Spleen (tissue), 11 donors: ENCODE measurements around the gene MTMR1. TPM values are rescaled to one million over a fixed set of nuclear protein-coding genes. Genes with fewer than 3 reads are reported as not detected.

Source experiments
- DNase-seq: peaks from one replicate; pipeline ENCODE4 v3.0.0-alpha.2; 2020
- H3K27ac ChIP-seq, 8 donors: fragments of 200-600 bp; sonication (generic) in 7 of 8; 1 replicate in 4 of 8; 2 replicates in 4 of 8; pipeline versions ENCODE4 v1.5.0 to v1.8.0; 2016 to 2021; ENCODE audit warnings: inconsistent platforms in 4 of 8, mild to moderate bottlenecking in 4 of 8, moderate library complexity in 1 of 8
- H3K27me3 ChIP-seq, 7 donors: fragments of 200-600 bp; sonication (generic) in 6 of 7; replicated peaks in 1 of 7; 1 replicate in 4 of 7; 2 replicates in 3 of 7; pipeline versions ENCODE4 v1.5.0 to v1.8.0; 2016 to 2021; ENCODE audit warnings: inconsistent platforms in 3 of 7, mild to moderate bottlenecking in 1 of 7
- H3K36me3 ChIP-seq, 6 donors: fragments of 200-600 bp; sonication (generic) in 5 of 6; 1 replicate in 4 of 6; 2 replicates in 2 of 6; pipeline versions ENCODE4 v1.5.0 to v1.8.0; 2016 to 2021; ENCODE audit warnings: inconsistent platforms in 2 of 6
- H3K4me1 ChIP-seq, 6 donors: fragments of 200-600 bp; sonication (generic) in 5 of 6; 1 replicate in 3 of 6; 2 replicates in 3 of 6; pipeline versions ENCODE4 v1.5.0 to v1.8.0; 2016 to 2021; ENCODE audit warnings: inconsistent platforms in 3 of 6
- H3K4me3 ChIP-seq, 8 donors: fragments of 200-600 bp; sonication (generic) in 7 of 8; 1 replicate in 4 of 8; 2 replicates in 4 of 8; pipeline versions ENCODE4 v1.5.0 to v1.8.0; 2016 to 2021; ENCODE audit warnings: inconsistent platforms in 4 of 8, mild to moderate bottlenecking in 4 of 8, moderate library complexity in 2 of 8
- H3K9me3 ChIP-seq, 8 donors: fragments of 200-600 bp; sonication (generic) in 7 of 8; 1 replicate in 4 of 8; 2 replicates in 4 of 8; pipeline versions ENCODE4 v1.5.0 to v1.8.0; 2016 to 2021; ENCODE audit warnings: inconsistent platforms in 4 of 8
- POLR2A ChIP-seq, 3 donors: fragments of 450-650 bp; IDR thresholded peaks; one replicate each; pipeline ENCODE4 v1.5.1; 2017; ENCODE audit warnings: antibody characterized with exemption in 3 of 3, mild to moderate bottlenecking in 1 of 3
- POLR2AphosphoS5 ChIP-seq, 3 donors: sonication (generic); formaldehyde crosslinking; IDR thresholded peaks; one replicate each; pipeline ENCODE4 v1.5.1; 2017; ENCODE audit warnings: antibody characterized with exemption in 3 of 3
- WGBS, 5 donors: extraction: QIAGEN DNeasy Blood & Tissue Kit in 3 of 5; methylation state at CpG; one replicate each; pipeline versions ENCODE4 v1.1.5 to v1.1.7; 2013 to 2018; 5-methylcytosine and 5-hydroxymethylcytosine counted together
- intact Hi-C: fragments of 100-400 bp; cut with DNase I; formaldehyde crosslinking; loops from one replicate; pipeline ENCODE4 v1.15.0; 2023; ENCODE audit warnings: low total_unique reads
- polyA plus RNA-seq, 3 donors: library from polyadenylated mRNA; stranded (reverse); fragments of 200-250 nt; gene quantifications; one replicate each; pipeline ENCODE4 v1.2.1, GENCODE V29; 2013
- total RNA-seq, 7 donors: library from RNA; depleted of rRNA in 3 of 7; stranded (reverse); fragments of >200 nt in 3 of 7; fragmentation: NEBNext Ultra II Directional in 4 of 7; extraction: Animal tissue kit (Norgen Biotek cat#: 25700) in 4 of 7; gene quantifications; one replicate each; pipeline versions ENCODE4 v1.1.0 to v1.2.1, GENCODE V29; 2016 to 2021
- TF ChIP-seq, protein P1 (sequence below), 11 experiments: fragments of 200-600 bp in 7 of 11; fragments of 450-650 bp in 4 of 11; sonication (generic) in 4 of 11; IDR thresholded peaks in 8 of 11; conservative IDR thresholded peaks in 3 of 11; 1 replicate in 7 of 11; 2 replicates in 4 of 11; pipeline versions ENCODE4 v1.4.0 to v1.8.0; 2016 to 2021; ENCODE audit warnings: antibody characterized with exemption in 11 of 11, inconsistent platforms in 4 of 11, mild to moderate bottlenecking in 1 of 11
- donor health status: healthy with polysubstance abuse.
- donor health status: DM: no; HTN: no; CAD: no; lungs with moderate emphysema.
- donor health status: DM: no; HTN: no; CAD: no.
- donor health status: Bipolar disorder and iron deficiency.
- donor health status: healthy.
- donor health status: DM: no; HTN: no; CAD: no.
- donor health status: DM: yes; HTN: yes; CAD: no.

Gene MTMR1
- total and polyA plus RNA-seq, 10 donors = 10.6 to 52.1 (median 38.5) TPM

DNA sequence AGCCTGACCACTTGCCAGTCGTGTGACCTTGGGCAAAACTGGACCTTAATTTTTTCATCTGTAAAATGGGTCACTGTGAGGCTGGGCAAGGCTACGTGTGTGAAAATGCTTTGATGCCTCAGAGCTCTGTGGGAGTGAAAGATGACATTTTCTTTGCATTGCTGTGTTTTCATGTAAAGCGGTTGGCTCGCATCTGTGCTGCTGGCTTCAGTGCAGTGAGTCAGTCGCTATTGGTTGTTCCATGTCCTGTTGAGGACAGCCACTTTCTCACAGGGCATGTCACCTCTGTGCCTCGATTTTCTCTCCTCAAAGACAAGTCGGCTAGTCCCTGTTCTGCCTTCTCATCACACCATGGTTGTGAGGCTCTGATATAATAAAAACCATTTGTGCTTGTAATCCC, 4.4 kb downstream of the MTMR1 start:
- no peaks in the 10 kb centered on the region for H3K27me3 ChIP-seq
- DNase-seq = no peak
- peak overlapping the region in 5 of 8 donors; percentile 88 to 94 (median 89) for H3K27ac ChIP-seq
- intact Hi-C loops = no loop called here
- H3K9me3 ChIP-seq = no peaks in the 10 kb centered on the region
- 66 to 87% (median 77%) methylated on average over 6 to 7 of the region's 7 CpGs for WGBS, 5 donors
- TF ChIP-seq POLR2AphosphoS5 (IDR thresholded peaks at IDR 0.05) (no peak), POLR2A (IDR thresholded peaks at IDR 0.05) (no peak)
- TF ChIP-seq, protein P1, sequence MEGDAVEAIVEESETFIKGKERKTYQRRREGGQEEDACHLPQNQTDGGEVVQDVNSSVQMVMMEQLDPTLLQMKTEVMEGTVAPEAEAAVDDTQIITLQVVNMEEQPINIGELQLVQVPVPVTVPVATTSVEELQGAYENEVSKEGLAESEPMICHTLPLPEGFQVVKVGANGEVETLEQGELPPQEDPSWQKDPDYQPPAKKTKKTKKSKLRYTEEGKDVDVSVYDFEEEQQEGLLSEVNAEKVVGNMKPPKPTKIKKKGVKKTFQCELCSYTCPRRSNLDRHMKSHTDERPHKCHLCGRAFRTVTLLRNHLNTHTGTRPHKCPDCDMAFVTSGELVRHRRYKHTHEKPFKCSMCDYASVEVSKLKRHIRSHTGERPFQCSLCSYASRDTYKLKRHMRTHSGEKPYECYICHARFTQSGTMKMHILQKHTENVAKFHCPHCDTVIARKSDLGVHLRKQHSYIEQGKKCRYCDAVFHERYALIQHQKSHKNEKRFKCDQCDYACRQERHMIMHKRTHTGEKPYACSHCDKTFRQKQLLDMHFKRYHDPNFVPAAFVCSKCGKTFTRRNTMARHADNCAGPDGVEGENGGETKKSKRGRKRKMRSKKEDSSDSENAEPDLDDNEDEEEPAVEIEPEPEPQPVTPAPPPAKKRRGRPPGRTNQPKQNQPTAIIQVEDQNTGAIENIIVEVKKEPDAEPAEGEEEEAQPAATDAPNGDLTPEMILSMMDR (IDR thresholded peaks at IDR 0.05 in 8 of 11, conservative IDR thresholded peaks at IDR 0.05 in 3 of 11) = no peak
- H3K4me3 ChIP-seq = no peak overlapping the region
- H3K36me3 ChIP-seq = peaks cover 0 to 7% (median 0%) of the 10 kb centered on the region in 6 donors
- H3K4me1 ChIP-seq = peaks cover 0 to 70% (median 38%) of the 10 kb centered on the region in 6 donors

DNA sequence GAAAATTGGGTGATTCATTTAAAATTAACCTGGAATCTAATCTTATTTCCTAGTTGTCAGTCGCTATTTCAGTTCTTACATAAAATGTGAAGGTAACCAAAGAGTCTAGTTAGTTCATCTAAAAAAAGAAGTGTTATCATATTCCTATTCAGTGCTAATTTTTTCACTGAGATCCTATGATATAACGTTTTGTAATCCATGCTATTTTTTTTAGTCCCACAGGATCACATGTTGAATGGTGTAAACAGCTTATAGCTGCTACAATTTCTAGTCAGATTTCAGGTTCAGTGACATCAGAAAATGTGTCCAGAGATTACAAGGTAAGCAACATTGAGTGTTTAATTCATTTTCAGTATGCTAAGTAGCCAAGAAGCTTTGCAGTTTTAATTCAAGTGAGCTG, 5.8 kb downstream of the MTMR1 start:
- H3K36me3 ChIP-seq = peaks cover 0 to 7% (median under 1%) of the 10 kb centered on the region in 6 donors
- no peak overlapping the region for H3K27ac ChIP-seq
- no peaks in the 10 kb centered on the region for H3K27me3 ChIP-seq
- WGBS, 5 donors = 50 to 83% (median 67%) methylated on average over 2 of the region's 2 CpGs
- TF ChIP-seq POLR2AphosphoS5 (IDR thresholded peaks at IDR 0.05) (no peak), POLR2A (IDR thresholded peaks at IDR 0.05) (no peak)
- TF ChIP-seq, protein P1 (IDR thresholded peaks at IDR 0.05 in 8 of 11, conservative IDR thresholded peaks at IDR 0.05 in 3 of 11) = no peak
- DNase-seq = no peak
- peaks cover 0 to 81% (median 38%) of the 10 kb centered on the region in 6 donors for H3K4me1 ChIP-seq
- H3K9me3 ChIP-seq = no peaks in the 10 kb centered on the region
- no peak overlapping the region for H3K4me3 ChIP-seq
- intact Hi-C loops = no loop called here

DNA sequence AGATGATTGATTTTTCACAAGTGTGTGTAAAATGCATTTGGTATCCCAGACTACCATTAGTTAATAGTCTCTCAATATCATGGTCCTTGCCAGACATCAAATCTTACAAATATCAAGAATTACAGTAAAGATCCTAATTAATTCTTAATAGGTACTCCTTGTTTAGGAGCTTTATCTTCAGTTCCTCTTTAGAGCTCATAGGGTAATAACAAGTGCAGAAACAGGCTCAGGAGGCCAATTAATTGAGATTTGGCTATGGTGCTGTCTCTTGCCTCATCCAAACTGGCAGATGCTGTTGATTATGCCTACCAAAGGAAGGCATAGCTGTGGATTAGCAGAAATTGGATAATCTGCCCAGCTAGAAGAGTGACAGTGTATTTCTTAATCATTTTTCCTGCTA, 6.9 kb downstream of the MTMR1 start:
- Histone ChIP-seq H3K4me1 (peaks cover 0 to 73% (median 29%) of the 10 kb centered on the region in 6 donors), H3K9me3 (no peaks in the 10 kb centered on the region), H3K4me3 (no peak overlapping the region), H3K36me3 (peaks cover 0 to 7% (median 2%) of the 10 kb centered on the region in 6 donors), H3K27me3 (no peaks in the 10 kb centered on the region), H3K27ac (peak overlapping the region in 1 of 8 donors; percentile 49)
- intact Hi-C loops = no loop called here
- DNase-seq = no peak
- TF ChIP-seq POLR2A (IDR thresholded peaks at IDR 0.05) = no peak
- TF ChIP-seq, protein P1 (IDR thresholded peaks at IDR 0.05 in 8 of 11, conservative IDR thresholded peaks at IDR 0.05 in 3 of 11) = no peak
- TF ChIP-seq POLR2AphosphoS5 (IDR thresholded peaks at IDR 0.05) = no peak

DNA sequence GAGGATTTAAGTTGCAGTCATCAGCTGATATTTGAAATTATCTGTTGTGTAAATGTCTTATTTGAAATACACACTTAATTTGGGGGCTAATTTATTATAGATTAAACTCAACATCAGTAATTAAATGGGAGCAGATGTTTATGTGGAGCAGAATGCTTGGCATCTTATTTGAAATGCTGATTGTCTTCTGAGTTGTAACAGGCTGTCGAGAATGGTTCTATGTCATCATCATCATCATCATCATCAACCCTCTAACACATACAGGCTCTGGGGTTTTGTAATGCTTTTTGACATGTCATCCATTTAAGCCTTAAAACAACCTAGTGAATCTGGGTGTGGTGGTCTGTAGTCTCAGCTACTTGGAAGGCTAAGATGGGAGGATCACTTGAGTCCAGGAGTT, 8.2 kb downstream of the MTMR1 start:
- DNase-seq = no peak
- Histone ChIP-seq H3K4me3 (no peak overlapping the region), H3K36me3 (peaks cover 0 to 14% (median 3%) of the 10 kb centered on the region in 6 donors), H3K27ac (no peak overlapping the region), H3K4me1 (peaks cover 0 to 60% (median 17%) of the 10 kb centered on the region in 6 donors), H3K27me3 (no peaks in the 10 kb centered on the region), H3K9me3 (no peaks in the 10 kb centered on the region)
- 68 to 96% (median 83%) methylated on average over 1 of the region's 1 CpG for WGBS, 5 donors
- TF ChIP-seq POLR2AphosphoS5 (IDR thresholded peaks at IDR 0.05) = no peak
- TF ChIP-seq, protein P1 (IDR thresholded peaks at IDR 0.05 in 8 of 11, conservative IDR thresholded peaks at IDR 0.05 in 3 of 11) = no peak
- no peak for TF ChIP-seq POLR2A (IDR thresholded peaks at IDR 0.05)
- intact Hi-C loops = no loop called here
